GM19467 (cell line): ENCODE measurements around the gene OR51I2.

Experiments used
- ATAC-seq: cut with Tn5 transposase; IDR thresholded peaks from one replicate; pipeline ENCODE4 v1.9.1; 2021; ENCODE audit warnings: mild to moderate bottlenecking, moderate library complexity; ENCODE audit not compliant: unreplicated experiment

Gene OR51I2, protein sequence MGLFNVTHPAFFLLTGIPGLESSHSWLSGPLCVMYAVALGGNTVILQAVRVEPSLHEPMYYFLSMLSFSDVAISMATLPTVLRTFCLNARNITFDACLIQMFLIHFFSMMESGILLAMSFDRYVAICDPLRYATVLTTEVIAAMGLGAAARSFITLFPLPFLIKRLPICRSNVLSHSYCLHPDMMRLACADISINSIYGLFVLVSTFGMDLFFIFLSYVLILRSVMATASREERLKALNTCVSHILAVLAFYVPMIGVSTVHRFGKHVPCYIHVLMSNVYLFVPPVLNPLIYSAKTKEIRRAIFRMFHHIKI

GRCh38 chr11:5449023-5449422, at the start of gene OR51I2:
Gene OR51I2, plus strand, starts transcription at chr11:5449323. Its CDS starts 4,166 bp downstream, at chr11:5453489.
- ATAC-seq, result no peak

DNA sequence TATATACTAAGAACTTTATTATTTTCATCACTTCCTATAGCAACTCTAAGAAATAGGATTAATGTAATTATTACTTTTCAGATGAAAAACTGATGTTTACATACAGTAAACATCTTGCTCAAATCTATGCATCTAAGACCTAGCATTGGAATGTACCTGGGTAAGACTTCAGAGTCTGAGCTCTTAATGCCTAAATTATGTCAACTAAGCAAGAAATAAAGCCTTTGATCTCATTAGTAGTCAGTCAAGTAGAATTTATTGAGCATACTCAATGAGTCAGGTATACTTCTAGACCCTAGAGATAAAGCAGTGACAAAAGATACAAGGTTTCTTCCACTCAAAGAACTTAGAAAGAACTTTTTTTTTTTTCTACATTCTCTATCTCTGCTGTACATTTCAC, 44.0 kb upstream of the OR51I2 start:
- no peak for ATAC-seq

DNA sequence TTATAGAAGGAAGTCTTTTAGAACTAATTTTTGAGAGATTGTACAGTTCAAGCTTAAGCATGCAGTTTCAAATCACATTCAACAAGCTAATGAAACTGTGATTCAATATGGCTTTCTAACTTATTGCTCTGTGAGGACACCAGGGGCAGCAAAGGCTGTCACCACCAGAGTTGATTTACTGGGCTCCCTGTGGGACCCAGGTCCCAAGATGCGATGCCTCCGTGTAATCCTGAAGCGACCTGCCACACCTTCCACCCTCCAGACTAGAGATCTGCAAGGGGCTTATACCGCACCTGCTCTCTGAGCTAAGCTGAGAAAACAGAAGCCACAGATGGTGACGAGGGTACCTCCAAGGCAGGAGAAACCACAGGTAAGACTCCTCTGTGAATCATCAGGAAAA, 28.1 kb upstream of the OR51I2 start:
- ATAC-seq, result no peak

DNA sequence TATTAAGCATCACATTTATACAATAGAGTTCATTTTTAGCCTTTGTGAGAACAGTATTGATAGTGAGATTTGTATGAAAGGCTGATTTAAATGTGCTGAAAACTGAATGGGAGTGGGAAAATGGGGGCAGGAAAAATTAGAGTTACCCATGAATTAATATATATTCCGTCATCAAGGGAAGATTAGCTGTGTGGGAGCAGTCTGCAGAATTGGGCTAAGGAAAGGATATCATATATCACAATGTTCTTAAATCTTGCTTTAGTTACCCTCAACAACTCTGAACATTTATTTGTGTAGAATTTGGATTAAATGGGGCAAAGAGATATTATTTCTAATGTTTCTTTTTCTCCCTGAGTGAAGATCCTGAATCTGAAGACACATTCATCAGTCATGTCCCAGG, 27.3 kb upstream of the OR51I2 start, which contains the start of gene OR51Q1:
OR51Q1 (plus strand) TSS at position 301 of the 400 bp plus-strand sequence; CDS start at position 391, 90 bp downstream.
- ATAC-seq, result no peak

GRCh38 chr11:5423131-5423530, 26.0 kb upstream of the OR51I2 start:
- no peak for ATAC-seq

GRCh38 chr11:5441414-5441813, 7.7 kb upstream of the OR51I2 start, which contains the start of gene OR51I1:
Gene OR51I1, minus strand, starts transcription at chr11:5441514. Its CDS starts 0 bp downstream, at chr11:5441514.
- no peak for ATAC-seq

DNA sequence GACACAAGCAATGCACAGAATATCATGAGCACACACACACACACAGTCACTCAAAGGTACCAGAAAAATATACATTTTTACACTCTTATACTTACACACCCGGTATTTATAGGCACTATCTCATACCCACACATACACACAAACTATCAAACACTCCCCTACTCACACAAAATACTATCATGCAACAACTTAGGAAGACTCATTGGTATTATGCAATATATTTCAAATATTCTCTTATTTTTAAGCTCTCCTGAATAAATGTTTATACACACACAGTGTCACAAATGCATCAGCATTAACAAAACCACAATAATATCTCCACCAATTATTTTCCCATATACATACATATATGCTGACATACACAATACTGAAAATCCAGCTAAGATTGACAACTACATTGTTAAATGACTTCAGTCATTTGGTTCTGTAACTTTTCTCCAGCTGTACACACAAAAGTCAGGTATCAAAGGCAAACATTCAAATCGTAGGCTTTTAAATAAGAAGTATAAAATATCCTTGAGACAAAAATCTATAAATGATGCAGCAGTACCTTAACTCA, 5.2 kb upstream of the OR51I2 start:
- ATAC-seq, result no peak

DNA sequence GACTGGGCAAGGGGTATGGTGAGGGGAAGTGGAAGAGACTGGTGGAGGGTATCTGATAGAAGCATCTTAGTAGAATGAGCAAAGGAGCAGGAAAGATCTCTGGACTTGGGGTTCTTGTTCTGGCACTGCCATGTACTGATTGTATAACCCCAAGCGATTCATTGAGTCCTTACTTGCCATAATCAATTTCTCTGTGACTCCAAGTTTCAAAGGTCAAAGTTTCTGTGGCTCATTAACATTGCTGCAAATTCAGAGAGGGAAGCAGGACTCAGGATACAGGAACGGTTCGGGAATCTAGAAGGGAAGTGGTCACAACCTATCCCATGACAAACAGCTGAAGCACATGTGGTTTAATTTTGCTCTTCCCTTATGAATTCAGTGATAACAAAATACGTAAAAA, 309 bp downstream of the OR51I2 start:
- no peak for ATAC-seq

DNA sequence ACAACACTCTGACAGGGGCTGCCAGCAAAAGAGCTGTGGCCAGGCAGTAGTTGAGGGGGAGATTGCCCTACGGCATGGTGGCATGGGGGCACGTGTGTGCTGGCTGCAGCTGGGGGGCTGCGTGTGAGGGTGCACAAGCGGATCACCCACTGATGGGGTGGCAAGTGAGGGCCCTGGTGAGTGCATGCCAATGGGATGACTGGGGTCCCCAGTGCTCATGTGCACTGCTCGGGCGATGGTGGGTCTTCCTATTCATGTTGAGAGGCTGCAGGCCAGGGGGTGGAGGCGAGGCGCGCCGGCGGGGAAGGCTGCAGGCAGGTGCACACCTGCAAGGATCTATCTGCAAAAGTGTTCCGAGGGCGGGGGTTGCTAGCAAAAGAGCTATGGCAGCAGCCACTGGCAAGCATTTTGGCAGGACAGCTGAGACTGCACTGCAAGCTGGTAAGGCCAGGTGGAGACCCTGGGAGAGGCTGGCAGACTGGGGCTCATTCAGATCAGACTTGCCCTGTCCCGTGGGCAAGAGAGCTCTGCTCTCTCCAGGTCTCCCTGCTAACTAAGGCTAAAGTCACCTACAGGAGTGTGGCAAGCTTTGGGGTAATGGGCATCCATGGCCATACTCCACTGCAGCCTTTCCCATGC, 12.0 kb downstream of the OR51I2 start:
- no peak for ATAC-seq

DNA sequence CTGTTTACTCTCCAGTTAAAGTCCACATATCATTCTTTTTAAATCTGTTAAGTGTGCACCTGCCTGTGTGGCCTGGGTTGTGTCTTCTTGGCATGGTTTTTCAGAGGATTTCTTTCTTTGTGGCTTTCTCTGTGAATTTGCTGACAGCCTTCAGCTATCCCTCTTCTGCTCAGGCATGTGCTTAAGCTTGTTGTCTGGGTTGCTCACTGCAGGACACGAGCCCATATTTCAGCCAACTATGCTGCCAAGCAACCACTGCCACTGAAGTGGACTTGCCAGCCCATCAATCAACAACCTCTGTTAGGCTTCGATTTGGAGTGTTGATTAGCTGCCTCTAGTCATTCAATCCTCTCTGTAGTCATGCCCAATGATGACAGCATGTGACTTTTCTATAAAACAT, 18.4 kb downstream of the OR51I2 start:
- no peak for ATAC-seq

- ATAC-seq, result no peak
These were observed 24.8 kb downstream of the OR51I2 start for GRCh38 chr11:5473921-5474320.

- peak; percentile 88 for ATAC-seq
These were observed 27.2 kb downstream of the OR51I2 start for GRCh38 chr11:5476186-5476819.

DNA sequence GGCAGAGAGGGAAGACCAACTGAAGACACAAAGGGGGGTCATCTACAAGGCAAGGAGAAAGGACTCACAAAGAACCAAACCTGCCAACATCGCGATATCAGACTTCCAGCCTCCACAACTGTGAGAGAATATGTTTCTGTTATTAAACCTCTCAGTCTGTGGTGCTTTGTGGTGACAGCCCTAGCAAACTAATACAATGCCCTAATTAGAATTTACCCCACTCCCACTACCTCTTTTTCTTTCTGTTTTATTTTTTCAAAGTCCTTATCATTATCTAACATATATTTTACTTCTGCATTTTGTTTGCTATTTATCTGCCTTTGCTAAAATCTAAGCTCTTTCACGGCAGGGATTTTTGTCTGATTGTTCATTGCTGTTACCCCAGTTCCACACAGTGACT, 36.9 kb downstream of the OR51I2 start:
- no peak for ATAC-seq

DNA sequence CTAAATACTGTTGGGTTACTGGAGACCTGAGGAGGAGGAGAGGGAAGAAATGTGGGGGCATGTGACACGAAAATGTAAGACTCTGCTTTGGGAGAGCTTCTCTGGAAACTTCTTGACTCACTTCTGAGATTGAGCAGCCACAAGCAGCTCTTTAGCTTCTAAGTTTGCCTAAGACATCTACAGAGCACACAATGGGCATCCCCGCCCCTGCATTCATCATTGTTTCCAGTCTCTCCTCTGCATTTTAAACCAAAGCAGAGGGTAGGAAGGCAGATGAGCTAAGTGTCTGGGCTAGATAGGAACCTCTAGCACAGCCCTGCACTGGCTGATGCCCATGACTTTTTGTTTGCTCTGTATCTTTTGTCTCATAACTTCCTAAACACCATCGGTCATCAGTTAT, 37.3 kb downstream of the OR51I2 start:
- ATAC-seq, result no peak

- no peak for ATAC-seq
These were observed 39.3 kb downstream of the OR51I2 start, which contains the start of gene OR52D1 for GRCh38 chr11:5488385-5488784. Gene OR52D1, plus strand, starts transcription at chr11:5488685. Its CDS starts 22 bp downstream, at chr11:5488707.

DNA sequence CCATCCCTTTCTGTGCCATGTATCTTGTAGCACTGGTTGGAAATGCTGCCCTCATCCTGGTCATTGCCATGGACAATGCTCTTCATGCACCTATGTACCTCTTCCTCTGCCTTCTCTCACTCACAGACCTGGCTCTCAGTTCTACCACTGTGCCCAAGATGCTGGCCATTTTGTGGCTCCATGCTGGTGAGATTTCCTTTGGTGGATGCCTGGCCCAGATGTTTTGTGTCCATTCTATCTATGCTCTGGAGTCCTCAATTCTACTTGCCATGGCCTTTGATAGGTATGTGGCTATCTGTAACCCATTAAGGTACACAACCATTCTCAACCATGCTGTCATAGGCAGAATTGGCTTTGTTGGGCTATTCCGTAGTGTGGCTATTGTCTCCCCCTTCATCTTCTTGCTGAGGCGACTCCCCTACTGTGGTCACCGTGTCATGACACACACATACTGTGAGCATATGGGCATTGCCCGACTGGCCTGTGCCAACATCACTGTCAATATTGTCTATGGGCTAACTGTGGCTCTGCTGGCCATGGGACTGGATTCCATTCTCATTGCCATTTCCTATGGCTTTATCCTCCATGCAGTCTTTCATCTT, 39.8 kb downstream of the OR51I2 start:
- ATAC-seq, result no peak

DNA sequence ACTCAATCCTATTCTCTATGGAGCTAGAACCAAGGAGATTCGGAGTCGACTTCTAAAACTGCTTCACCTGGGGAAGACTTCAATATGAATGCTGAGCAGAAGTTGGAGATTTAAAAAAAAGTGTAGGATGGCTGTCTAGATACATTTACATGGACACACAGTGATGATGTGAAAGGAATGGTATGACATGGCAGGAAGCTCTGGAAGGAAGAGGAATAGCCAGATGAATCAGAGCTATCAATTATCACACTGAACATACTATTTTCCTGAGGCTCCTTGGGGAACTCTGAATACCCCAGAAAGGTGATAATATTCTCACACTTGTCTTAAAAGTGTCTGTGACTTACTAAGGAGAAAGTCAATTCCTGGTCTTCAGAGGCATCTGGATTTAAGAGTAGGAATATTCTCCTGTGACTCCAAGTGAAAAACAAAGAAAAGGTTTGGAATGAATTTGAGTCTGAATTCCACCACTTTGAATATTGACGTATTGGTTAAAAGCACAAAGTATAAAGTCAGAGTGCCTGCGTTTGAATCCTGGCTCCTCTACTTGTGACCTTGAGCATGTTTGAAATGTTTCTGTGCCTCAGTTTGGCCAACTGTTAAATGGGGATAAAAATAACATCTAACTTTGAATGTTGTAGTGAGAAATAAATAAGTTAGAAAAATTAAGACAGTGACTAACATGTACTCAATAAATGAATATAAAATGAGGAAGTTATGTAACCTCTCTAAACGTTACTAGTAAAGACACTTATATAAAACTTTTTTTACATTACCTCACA, 40.6 kb downstream of the OR51I2 start:
- no peak for ATAC-seq

DNA sequence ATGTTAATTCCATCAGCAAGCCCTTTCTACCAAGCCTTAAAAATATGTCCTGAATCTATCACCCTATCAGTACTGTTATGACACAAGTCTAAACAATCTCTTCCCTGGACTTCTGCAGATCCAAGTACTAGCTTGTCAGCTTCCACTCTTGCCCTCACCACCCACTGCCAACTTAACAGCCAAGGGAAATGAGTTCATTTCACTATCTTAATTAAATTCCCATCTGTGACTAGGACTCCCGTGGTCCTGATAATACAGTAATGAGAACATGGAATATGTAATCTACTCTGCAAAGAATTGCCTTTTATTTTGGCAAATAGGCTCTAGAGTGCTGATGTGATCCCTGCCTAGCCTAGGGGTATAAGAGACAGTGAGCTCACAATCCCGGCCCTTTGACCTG, 50.5 kb downstream of the OR51I2 start:
- ATAC-seq, result no peak

DNA sequence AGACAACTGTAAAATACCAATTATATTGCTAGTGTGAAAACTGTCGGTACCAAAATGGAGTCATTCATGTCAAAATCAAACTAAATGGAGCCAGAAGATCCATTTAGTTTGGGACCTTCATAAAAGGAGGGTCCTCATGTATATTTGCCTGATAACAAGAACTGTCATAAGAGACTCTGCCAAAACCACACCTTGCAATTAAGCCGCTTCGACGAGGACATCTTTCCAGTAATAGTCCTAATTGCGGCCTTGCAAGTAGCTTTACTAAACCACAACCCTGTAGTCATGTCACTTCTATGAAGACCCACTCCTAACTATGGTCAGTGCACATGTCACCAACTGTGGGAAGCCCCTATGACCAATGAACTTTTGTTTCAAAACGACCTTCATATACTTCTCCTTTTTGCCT, 51.3 kb downstream of the OR51I2 start:
- ATAC-seq, result no peak

DNA sequence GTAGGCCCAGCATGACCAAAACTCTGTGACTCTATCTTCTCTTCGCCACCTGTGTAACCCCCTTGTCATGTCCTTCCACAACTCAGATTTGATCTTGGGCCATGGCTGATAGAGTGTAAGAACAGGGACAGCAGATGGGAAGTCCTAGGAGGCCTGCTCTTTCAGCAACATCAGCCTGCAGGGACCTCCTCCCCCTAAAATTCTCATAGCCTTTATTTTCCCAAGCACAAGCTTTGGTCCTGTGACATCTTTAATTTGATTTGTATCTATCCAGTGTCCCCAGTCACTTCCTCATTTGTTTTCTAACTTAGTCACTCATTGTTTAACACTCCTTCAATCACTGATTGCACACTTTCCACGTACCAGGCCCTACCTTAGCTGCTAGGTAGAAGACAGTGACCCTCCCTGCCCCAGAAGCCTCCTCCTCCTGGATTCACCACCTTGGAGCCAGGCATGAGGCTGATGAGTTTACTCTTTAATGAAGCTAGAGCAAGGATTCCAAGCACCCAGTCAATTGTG, 55.3 kb downstream of the OR51I2 start:
- no peak for ATAC-seq
